ENCODE results near the gene CBX1.
"Not testable (repeated sequence)": the region's sequence is repeated elsewhere in the genome, so short reads cannot be mapped to it uniquely, and the experiment has no call there.

The CBX1 gene

DNA sequence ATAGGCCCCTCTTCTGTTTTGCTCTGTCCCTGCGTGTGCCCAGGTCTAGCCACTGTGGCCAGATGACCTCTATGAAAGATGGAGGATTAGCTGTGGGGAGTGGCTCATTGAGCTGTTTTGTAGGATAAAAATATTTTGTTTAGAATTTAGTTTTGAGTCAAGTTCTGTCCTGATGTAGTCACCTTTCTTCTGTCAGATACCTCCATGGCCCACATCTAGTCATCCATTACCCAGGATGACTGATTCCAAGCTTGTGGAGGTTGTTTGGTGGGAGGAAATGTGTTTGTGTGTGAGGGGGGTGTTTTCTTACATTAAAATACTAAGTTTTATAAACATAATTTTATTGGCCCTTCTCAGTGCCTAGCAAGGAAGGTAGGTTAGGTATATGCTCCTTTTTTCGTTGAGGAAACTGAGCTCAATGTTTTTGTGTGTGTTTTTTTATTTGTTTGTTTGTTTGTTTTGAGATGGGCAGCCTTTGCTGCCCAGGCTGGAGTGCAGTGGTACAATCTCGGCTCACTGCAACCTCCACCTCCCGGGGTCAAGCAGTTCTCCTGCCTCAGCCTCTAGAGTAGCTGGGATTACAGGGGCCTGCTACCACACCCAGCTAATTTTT, 22.6 kb upstream of the CBX1 start:
- no peak for DNase-seq (ENCODE audit: extremely low read depth in 1 of 2, low read depth in 1 of 2)

- DNase-seq (ENCODE audit: extremely low read depth in 1 of 2, low read depth in 1 of 2): no peak
Observed at GRCh38 chr17:48123111-48123510, 21.8 kb upstream of the CBX1 start.

DNA sequence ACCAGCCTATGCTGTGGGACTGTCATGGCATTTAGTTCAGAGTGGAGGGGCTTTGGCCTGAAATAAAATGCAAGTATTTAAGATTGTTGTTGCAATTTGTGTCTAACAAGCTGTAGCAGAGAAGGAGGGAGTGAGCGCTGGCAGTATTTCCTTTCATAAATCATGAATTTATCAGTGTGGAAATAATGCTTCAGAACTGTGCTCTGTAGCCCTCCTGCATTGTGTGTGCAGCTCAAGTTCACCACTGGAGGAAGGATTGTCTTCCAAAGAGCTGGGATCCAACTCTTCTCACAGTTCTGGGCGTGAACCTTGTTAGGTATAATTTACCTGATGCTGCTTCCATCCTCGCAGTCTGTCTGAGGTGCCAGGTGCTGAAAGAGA, 21.4 kb upstream of the CBX1 start:
- no peak for DNase-seq (ENCODE audit: extremely low read depth in 1 of 2, low read depth in 1 of 2)

GRCh38 chr17:48121923-48122664, 20.8 kb upstream of the CBX1 start:
- no peak for DNase-seq (ENCODE audit: extremely low read depth in 1 of 2, low read depth in 1 of 2)

DNA sequence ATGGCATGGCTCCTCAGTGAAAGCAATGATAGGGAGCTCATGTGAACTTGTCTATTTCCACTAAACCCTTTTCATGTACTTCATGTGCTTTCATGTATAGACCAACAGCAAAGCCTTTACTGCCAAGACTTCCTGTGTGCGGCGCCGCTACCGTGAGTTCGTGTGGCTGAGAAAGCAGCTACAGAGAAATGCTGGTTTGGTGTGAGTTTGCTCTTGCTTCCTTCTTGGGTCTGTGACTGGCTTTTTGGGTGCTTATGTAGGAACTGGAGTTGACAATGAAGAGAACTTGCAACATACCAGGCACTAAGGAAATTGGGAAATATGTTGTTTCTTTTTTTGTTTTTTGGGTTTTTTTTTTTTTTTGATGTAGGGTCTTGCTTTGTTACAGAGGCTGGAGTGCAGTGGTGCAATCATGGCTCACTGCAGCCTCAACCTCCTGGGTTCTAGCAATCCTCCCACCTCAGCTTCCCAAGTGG, 12.0 kb upstream of the CBX1 start:
- no peak for DNase-seq (ENCODE audit: extremely low read depth in 1 of 2, low read depth in 1 of 2)

- DNase-seq (ENCODE audit: extremely low read depth in 1 of 2, low read depth in 1 of 2): no peak
Observed at GRCh38 chr17:48111937-48112241, 10.6 kb upstream of the CBX1 start.

- DNase-seq (ENCODE audit: extremely low read depth in 1 of 2, low read depth in 1 of 2): no peak
Observed at GRCh38 chr17:48110761-48111160, 9.5 kb upstream of the CBX1 start.

DNA sequence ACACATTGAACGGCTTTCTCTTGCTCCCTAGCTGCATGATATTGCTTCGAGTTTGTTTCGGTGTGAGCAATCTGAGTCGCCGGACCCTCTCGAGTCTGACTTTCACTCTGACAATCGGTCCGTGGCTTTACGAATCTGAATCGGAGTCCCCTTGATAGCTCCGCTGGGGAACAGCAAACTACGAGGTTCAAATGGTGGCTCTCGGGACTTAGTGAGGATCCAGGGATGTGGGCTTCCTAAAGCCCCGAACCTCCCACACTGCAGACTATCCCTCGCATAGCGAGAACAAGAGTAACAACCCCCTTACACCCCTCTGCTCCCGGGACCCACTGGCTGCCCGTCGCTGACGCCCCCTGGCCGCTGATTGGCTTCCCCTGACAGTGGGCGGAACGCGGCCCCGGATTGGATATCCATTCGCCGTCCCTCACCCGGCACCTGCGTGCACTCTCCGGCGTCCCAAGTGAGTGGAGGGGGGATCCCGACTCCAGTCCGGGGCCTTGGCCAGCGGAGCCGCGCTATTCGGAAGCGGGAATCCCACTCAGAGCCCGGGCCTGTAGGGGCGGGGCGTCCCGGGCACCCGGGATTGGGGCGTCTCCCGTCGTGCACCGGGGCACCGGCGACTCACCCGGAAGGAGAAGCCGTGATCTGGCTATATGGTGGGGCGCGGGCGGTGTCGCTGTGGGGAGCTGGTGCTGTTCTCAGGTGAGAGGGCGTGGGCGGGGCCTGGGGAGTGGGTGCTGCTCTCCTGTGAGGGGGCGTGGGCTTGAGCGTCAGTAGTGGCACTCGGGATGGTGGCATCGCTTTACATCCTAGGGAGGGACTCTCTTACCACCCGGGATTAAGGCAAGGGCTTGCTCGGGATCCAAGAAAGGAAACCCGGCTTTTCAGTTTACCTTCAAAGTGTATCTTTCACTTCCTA, 6.1 kb upstream of the CBX1 start, which contains the start of gene SNX11:
TSS of gene SNX11 (plus strand) at position 630 of the 919 bp plus-strand sequence. CDS start 4,278 bp downstream, outside the sequence.
- peak; percentile 83 to 94 for DNase-seq (ENCODE audit: extremely low read depth in 1 of 2, low read depth in 1 of 2)

DNA sequence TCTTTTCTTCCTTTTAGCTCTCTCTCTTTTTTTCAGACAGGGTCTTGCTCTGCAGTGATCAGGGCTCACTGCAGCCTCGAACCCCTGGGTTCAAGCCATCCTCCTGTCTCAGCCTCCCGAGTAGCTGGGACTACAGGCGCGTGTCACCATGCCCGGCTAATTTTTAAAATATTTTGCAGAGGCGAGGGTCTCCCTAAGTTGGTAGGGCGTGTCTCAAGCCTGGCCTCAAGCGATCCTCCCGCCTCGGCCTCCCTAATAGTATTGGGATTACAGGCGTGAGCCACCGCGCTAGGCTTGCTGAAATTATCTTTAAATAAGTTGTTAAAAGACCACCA, 5.5 kb upstream of the CBX1 start:
- no peak for DNase-seq (ENCODE audit: extremely low read depth in 1 of 2, low read depth in 1 of 2)

- no peak for DNase-seq (ENCODE audit: extremely low read depth in 1 of 2, low read depth in 1 of 2)
Observed at GRCh38 chr17:48104440-48104839, 3.2 kb upstream of the CBX1 start.

- no peak for DNase-seq (ENCODE audit: extremely low read depth in 1 of 2, low read depth in 1 of 2)
Observed at GRCh38 chr17:48102798-48103715, 1.8 kb upstream of the CBX1 start.

DNA sequence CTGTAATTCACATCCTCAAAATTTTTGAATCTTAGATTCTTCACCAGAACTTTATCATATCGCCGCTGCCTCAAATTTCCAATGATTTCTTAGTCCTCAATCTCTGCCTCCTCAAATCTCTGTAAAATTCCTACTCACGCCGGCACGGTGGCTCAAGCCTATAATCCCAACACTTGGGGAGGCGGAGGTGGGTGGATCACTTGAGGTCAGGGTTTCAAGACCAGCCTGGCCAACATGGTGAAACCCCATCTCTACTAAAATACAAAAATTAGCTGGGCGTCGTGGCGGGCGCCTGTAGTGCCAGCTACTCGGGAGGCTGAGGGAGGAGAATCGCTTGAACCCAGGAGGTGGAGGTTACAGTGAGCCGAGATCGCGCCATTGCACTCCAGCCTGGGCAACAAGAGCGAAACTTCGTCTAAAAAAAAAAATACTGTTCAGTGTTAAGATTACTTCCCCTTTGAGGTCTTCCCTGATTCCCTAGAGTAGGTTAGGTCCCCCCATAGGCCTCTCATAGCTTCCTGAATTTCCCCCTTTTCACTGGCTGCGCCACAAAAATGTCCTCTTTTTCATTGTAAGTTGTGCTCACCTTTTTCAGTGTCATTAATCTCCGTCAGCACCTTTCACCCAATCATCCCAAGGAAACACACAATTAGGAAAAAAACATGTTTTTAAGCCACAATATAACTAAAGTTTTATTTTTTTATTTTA, 919 bp upstream of the CBX1 start:
- DNase-seq (ENCODE audit: extremely low read depth in 1 of 2, low read depth in 1 of 2): no peak

DNA sequence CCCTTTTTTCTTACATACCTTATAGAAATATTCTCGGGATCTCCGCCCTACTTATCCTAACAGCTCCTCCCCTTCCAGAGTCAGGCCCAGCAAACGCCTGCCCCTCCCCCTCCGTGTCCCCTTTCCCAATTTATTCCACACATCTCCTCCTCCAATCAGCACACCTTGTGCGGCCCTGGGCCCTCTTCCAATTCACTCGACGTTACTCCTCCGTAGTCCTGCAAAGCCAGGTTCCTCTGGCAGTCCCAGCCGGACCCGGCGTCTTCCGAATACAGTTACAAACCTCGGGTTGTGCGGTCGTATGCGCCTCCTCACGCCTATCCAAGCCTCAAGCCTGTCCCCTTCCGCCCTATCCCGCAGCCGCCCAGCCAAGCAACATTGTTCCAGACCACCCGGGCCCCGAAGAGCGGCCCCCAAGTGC, 677 bp downstream of the CBX1 start:
- DNase-seq (ENCODE audit: extremely low read depth in 1 of 2, low read depth in 1 of 2): no peak

GRCh38 chr17:48100160-48100559, 1.1 kb downstream of the CBX1 start:
- DNase-seq (ENCODE audit: extremely low read depth in 1 of 2, low read depth in 1 of 2): no peak

DNA sequence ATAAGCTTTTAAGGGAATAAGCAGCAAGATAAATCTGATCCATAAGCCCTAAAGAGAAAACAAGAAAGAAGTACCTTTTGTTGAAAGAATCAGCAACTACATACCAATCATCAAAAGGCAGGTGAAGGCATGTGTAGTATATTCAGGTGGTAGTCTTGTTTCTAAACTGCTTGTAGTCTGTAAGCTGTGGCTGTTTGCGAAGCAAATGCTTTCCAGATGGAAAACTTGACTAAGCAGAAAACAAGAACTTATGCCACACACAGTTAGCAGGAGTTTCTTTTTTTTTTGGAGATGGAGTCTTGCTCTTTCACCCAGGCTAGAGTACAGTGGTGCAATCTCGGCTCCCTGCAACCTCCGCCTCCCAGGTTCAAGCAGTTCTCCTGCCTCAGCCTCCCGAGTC, 5.7 kb downstream of the CBX1 start:
- no peak for DNase-seq (ENCODE audit: extremely low read depth in 1 of 2, low read depth in 1 of 2)

DNA sequence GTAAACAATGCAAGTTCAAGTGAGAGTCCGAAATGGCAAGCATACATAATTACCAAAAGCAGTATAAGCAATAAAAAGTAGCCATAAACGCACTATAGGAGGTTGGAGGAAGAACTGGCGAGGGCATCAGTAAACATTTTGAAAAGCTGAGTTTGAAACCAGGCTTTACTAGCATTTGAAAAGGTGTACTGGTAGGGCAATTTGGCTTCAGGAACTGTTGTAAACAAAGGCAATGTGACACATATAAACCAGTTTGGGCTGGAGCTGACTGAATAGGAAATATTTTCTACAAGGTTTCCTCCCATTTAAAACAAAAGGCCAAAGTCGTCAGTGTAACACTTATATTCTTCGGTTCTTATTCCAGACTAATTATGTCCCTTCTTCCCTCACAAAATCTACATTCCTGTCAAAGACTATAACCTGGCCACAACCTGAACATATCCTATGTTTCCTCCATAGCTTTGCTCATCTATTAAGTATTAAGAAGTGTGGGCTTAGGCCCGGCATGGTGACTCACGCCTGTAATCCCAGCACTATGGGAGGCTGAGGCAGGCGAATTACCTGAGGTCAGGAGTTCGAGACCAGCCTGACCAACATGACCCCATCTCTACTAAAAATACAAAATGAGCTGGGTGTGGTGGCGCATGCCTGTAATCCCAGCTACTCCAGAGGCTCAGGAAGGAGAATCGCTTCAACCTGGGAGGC, 7.8 kb downstream of the CBX1 start:
- DNase-seq (ENCODE audit: extremely low read depth in 1 of 2, low read depth in 1 of 2): no peak

DNA sequence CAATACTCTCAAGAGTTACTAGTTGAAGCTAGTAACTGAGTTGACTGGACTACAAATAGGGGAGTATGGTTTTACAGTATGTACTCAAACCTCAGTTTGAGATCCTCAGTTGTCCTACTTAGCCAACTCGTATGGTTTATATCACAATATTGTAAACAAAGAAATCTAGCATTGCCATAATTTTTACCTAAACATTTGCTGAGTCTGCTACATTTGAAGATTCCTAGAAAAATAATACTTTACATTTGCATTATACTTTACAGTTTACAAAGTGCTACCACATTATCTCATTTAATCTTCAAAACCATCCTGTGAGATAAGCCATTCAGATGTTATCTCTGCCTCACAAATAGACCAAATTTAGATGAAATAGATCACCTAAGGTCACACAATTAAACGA, 16.3 kb downstream of the CBX1 start:
- no peak for DNase-seq (ENCODE audit: extremely low read depth in 1 of 2, low read depth in 1 of 2)

- DNase-seq (ENCODE audit: extremely low read depth in 1 of 2, low read depth in 1 of 2): no peak
Observed at GRCh38 chr17:48081858-48082257, 19.4 kb downstream of the CBX1 start.

DNA sequence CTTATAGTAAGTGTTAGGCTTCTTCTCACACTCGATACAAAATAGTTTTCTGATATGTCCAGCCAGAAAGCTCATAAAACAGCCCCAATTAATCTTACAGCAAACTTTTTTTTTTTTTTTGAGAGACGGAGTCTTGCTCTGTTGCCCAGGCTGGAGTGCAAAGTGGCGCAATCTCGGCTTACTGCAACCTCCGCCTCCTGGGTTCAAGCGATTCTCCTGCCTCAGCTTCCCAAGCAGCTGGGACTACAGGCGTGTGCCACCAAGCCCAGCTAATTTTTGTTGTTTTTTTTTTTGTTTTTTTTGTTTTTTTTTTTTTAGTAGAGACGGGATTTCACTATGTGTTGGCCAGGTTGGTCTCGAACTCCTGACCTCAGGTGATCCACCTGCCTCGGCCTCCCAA, 24.1 kb downstream of the CBX1 start:
- not testable (repeated sequence) for DNase-seq (ENCODE audit: extremely low read depth in 1 of 2, low read depth in 1 of 2)

Data from stimulated activated CD8-positive, alpha-beta memory T cell treated with anti-CD3 and anti-CD28 coated beads, Interleukin-7, amount 100 ng/mL, for 48 hours (primary cell).